ENCODE data around the gene DNM1. TPM values are rescaled to one million over a fixed set of nuclear protein-coding genes. Genes with fewer than 3 reads are reported as not detected.

DNM1 gene
- total RNA-seq, 6 donors from 2014 or later: 1.4 to 17.8 (median 7.9) TPM

DNA sequence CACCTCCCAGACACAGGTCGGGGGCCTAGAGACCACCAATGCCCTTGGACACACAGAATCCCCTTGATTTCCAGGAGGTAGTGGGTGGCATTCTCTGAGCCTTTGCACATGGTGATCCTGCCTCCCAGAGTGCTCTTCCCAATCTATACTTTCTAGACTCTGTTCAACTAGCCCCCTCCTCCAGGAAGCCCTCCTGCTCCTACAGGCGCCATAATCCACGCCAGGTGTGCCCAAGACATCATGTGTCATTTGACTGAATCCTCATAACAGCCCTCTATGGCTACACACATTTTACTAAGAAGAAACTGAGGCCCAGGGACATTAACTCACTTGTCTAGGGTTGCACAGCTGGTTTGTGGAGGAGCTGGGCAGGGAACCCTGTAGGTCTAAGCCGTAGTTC lies 36.0 kb upstream of the DNM1 start:
- no peak overlapping the region for H3K4me3 ChIP-seq
- H3K27me3 ChIP-seq: no peaks in the 10 kb centered on the region
- no peak overlapping the region for H3K27ac ChIP-seq
- no peaks in the 10 kb centered on the region for H3K9me3 ChIP-seq
- peaks cover 0 to 1% (median 0%) of the 10 kb centered on the region in 4 donors for H3K4me1 ChIP-seq
- no peak for ATAC-seq (ENCODE audit: low FRiP score in 2 of 2)
- DNase-seq: no peak
- peaks cover 11 to 87% (median 70%) of the 10 kb centered on the region in 4 donors for H3K36me3 ChIP-seq
- WGBS, 2 donors: 100% methylated on average over 3 to 4 of the region's 4 CpGs
- no peak for TF ChIP-seq POLR2A (IDR thresholded peaks at IDR 0.05)
- no peak for TF ChIP-seq EP300 (IDR thresholded peaks at IDR 0.05)
- TF ChIP-seq POLR2AphosphoS5 (IDR thresholded peaks at IDR 0.05): no peak
- TF ChIP-seq CTCF (IDR thresholded peaks at IDR 0.05): no peak

GRCh38 chr9:128168731-128169308 lies 34.4 kb upstream of the DNM1 start:
- H3K9me3 ChIP-seq: no peaks in the 10 kb centered on the region
- TF ChIP-seq POLR2A (IDR thresholded peaks at IDR 0.05) (no peak), EP300 (IDR thresholded peaks at IDR 0.05) (no peak), POLR2AphosphoS5 (IDR thresholded peaks at IDR 0.05) (no peak), CTCF (IDR thresholded peaks at IDR 0.05) (no peak)
- 87 to 93% methylated on average over 8 of the region's 8 CpGs for WGBS, 2 donors
- no peaks in the 10 kb centered on the region for H3K4me1 ChIP-seq
- H3K4me3 ChIP-seq: no peak overlapping the region
- H3K27me3 ChIP-seq: no peaks in the 10 kb centered on the region
- H3K36me3 ChIP-seq: peaks cover 11 to 79% (median 63%) of the 10 kb centered on the region in 4 donors
- DNase-seq (no peak), ATAC-seq (ENCODE audit: low FRiP score in 2 of 2) (no peak)
- H3K27ac ChIP-seq: no peak overlapping the region

DNA sequence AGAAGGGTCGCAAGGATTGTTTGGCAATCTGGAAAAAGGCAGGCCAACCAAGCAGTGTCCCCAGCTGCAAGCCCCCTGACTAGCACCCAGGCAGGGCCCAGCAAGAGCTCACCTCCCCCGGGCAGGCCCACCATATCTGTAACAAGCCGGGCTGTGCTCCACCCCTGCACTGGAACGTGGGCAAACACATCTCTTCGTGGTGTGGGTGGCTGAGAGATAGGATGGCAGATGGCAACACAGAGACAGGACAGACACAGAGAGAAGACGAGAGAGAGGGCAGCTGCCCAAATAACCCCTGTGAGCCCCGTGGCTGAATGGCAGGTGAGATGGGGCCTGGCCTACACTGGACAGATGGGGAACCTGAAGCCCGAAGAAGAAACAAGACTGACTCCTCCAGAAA lies 33.7 kb upstream of the DNM1 start:
- peaks cover 11 to 79% (median 64%) of the 10 kb centered on the region in 4 donors for H3K36me3 ChIP-seq
- 94 to 96% methylated on average over 8 of the region's 8 CpGs for WGBS, 2 donors
- no peak overlapping the region for H3K4me3 ChIP-seq
- no peaks in the 10 kb centered on the region for H3K9me3 ChIP-seq
- peak in 1 of 2 donors; percentile 44 for ATAC-seq (ENCODE audit: low FRiP score in 2 of 2)
- no peak for TF ChIP-seq CTCF (IDR thresholded peaks at IDR 0.05)
- no peak for TF ChIP-seq POLR2AphosphoS5 (IDR thresholded peaks at IDR 0.05)
- TF ChIP-seq EP300 (IDR thresholded peaks at IDR 0.05): no peak
- TF ChIP-seq POLR2A (IDR thresholded peaks at IDR 0.05): no peak
- no peak overlapping the region for H3K27ac ChIP-seq
- no peak for DNase-seq
- H3K27me3 ChIP-seq: no peaks in the 10 kb centered on the region
- H3K4me1 ChIP-seq: no peaks in the 10 kb centered on the region

GRCh38 chr9:128169925-128170324 lies 33.3 kb upstream of the DNM1 start:
- Histone ChIP-seq H3K4me3 (no peak overlapping the region), H3K27me3 (no peaks in the 10 kb centered on the region), H3K4me1 (no peaks in the 10 kb centered on the region), H3K9me3 (no peaks in the 10 kb centered on the region), H3K36me3 (peaks cover 11 to 80% (median 64%) of the 10 kb centered on the region in 4 donors), H3K27ac (no peak overlapping the region)
- DNase-seq: no peak
- no peak for TF ChIP-seq CTCF (IDR thresholded peaks at IDR 0.05)
- no peak for TF ChIP-seq POLR2A (IDR thresholded peaks at IDR 0.05)
- TF ChIP-seq EP300 (IDR thresholded peaks at IDR 0.05): no peak
- no peak for TF ChIP-seq POLR2AphosphoS5 (IDR thresholded peaks at IDR 0.05)
- WGBS, 2 donors: 92 to 95% methylated on average over 2 to 8 of the region's 8 CpGs
- ATAC-seq (ENCODE audit: low FRiP score in 2 of 2): no peak

DNA sequence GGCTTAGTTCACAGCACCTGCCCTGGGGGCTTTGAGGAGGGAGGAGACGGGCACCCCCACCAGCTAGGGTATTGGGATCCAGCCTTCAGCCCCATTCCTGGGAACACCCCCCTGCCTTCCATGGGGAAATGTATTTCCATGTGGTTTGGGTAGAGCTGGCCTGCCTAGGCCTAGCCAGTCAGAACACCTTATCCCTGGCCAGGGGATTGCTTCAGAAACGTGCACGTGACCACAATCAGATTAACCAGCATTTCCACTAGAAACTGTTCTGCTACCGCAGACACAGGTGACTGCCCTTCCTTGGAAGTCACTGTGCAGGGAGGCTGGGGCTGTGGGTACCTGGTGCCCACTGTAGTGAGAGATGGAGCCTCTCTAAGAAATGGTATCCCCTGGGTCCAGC lies 29.1 kb upstream of the DNM1 start:
- Histone ChIP-seq H3K4me3 (no peak overlapping the region), H3K36me3 (peaks cover 21 to 80% (median 62%) of the 10 kb centered on the region in 4 donors), H3K27ac (no peak overlapping the region), H3K9me3 (no peaks in the 10 kb centered on the region), H3K4me1 (no peaks in the 10 kb centered on the region), H3K27me3 (no peaks in the 10 kb centered on the region)
- no peak for TF ChIP-seq EP300 (IDR thresholded peaks at IDR 0.05)
- TF ChIP-seq POLR2AphosphoS5 (IDR thresholded peaks at IDR 0.05): no peak
- TF ChIP-seq POLR2A (IDR thresholded peaks at IDR 0.05): no peak
- TF ChIP-seq CTCF (IDR thresholded peaks at IDR 0.05): no peak
- ATAC-seq (ENCODE audit: low FRiP score in 2 of 2) (no peak), DNase-seq (no peak)
- 70 to 92% methylated on average over 3 to 4 of the region's 4 CpGs for WGBS, 2 donors
